Measurements from ENCODE around the gene DNAH2.

DNAH2 gene

GRCh38 chr17:7684851-7685532 lies 32.6 kb upstream of the DNAH2 start:
- no peak for DNase-seq (ENCODE audit: low read depth, low spot score)
- peaks cover 1% of the 10 kb centered on the region for H3K4me1 ChIP-seq (ENCODE audit: insufficient read depth, insufficient read length)
- no peak overlapping the region for H3K9ac ChIP-seq (ENCODE audit: insufficient read length, low read depth)
- TF ChIP-seq SUZ12 (IDR thresholded peaks at IDR 0.05; ENCODE audit: extremely low read depth, insufficient read depth, insufficient read length) = no peak
- TF ChIP-seq ZNF274 (IDR thresholded peaks at IDR 0.05; ENCODE audit: low read depth, low read length) = no peak
- TF ChIP-seq YY1 (IDR thresholded peaks at IDR 0.05; ENCODE audit: insufficient read depth, insufficient read length) = no peak
- peaks cover 23% of the 10 kb centered on the region for H3K36me3 ChIP-seq (ENCODE audit: insufficient read depth, insufficient read length, low read length)
- peak overlapping the region; percentile 89 for H3K4me3 ChIP-seq (ENCODE audit: insufficient read length, low read depth)
- no peaks in the 10 kb centered on the region for H3K9me3 ChIP-seq (ENCODE audit: insufficient read depth, low read length)
- no peaks in the 10 kb centered on the region for H3K27me3 ChIP-seq (ENCODE audit: insufficient read depth, insufficient read length)

DNA sequence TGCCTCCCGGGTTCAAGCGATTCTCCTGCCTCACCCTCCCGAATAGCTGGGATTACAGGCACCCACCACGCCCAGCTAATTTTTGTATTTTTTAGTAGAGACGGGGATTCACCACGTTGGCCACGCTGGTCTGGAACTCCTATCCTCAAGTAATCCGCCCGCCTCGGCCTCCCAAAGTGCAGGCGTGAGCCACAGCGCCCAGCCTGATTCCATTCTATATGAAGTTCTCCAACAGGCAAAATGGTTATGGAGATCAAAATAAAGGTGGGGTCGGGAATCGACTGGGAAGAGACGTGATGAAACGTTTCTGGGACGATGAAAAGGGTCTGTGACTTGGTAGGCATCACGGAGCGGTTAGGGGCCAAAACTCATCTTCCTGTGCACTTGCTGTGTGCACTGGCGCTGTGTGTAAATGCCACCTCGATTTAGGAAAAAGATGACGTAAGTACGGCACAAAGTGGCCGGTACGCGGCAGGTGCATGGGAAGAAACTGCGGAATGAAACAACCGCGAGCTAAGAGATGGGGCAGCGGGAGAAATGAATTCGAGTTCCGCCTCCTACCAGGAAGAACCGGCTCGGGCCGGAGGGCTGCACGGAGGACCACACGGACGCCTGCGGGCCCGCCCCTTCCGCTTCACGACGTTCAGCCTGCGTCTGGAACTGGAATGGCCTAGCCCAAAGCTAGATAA lies 31.9 kb upstream of the DNAH2 start:
- Histone ChIP-seq H3K36me3 (ENCODE audit: insufficient read depth, insufficient read length, low read length) (peaks cover 25% of the 10 kb centered on the region), H3K4me1 (ENCODE audit: insufficient read depth, insufficient read length) (peaks cover 1% of the 10 kb centered on the region), H3K9ac (ENCODE audit: insufficient read length, low read depth) (peak overlapping the region; percentile 94), H3K9me3 (ENCODE audit: insufficient read depth, low read length) (no peaks in the 10 kb centered on the region), H3K4me3 (ENCODE audit: insufficient read length, low read depth) (peak overlapping the region; percentile 89), H3K27me3 (ENCODE audit: insufficient read depth, insufficient read length) (no peaks in the 10 kb centered on the region)
- DNase-seq (ENCODE audit: low read depth, low spot score) = peak; percentile 65
- TF ChIP-seq SUZ12 (IDR thresholded peaks at IDR 0.05; ENCODE audit: extremely low read depth, insufficient read depth, insufficient read length) = no peak
- TF ChIP-seq YY1 (IDR thresholded peaks at IDR 0.05; ENCODE audit: insufficient read depth, insufficient read length) = no peak
- no peak for TF ChIP-seq ZNF274 (IDR thresholded peaks at IDR 0.05; ENCODE audit: low read depth, low read length)

DNA sequence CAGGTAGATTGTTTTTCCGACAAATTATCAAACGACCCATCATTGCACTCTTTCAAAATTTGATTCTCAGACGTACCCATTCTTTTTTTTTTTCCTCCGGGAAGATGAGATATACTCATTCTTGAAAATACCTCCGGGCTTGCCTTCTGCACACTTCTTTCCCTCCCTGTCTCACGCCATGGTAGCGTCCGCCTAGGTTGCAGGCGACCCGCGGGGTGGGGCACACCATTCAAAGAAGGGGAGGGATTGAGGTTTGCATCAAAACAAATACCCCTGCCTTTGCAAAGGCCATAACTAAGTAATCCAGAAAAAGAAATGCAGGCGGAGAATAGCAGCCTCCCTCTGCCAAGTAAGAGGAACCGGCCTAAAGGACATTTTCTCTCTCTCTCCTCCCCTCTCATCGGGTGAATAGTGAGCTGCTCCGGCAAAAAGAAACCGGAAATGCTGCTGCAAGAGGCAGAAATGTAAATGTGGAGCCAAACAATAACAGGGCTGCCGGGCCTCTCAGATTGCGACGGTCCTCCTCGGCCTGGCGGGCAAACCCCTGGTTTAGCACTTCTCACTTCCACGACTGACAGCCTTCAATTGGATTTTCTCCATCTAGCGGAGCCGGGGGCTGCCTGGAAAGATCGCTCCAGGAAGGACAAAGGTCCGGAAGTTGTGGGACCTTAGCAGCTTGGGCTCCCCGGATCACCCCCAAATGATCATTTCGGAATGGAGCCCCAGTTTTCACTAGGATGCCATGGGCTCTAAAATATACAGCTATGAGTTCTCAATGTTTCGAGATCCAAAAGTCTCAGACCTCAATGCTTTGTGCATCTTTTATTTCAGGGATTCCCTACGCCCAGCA lies 31.1 kb upstream of the DNAH2 start:
- H3K9me3 ChIP-seq (ENCODE audit: insufficient read depth, low read length) = no peaks in the 10 kb centered on the region
- TF ChIP-seq ZNF274 (IDR thresholded peaks at IDR 0.05; ENCODE audit: low read depth, low read length) = no peak
- TF ChIP-seq YY1 (IDR thresholded peaks at IDR 0.05; ENCODE audit: insufficient read depth, insufficient read length) = no peak
- TF ChIP-seq SUZ12 (IDR thresholded peaks at IDR 0.05; ENCODE audit: extremely low read depth, insufficient read depth, insufficient read length) = no peak
- peak; percentile 60 for DNase-seq (ENCODE audit: low read depth, low spot score)
- H3K36me3 ChIP-seq (ENCODE audit: insufficient read depth, insufficient read length, low read length) = peaks cover 25% of the 10 kb centered on the region
- H3K4me1 ChIP-seq (ENCODE audit: insufficient read depth, insufficient read length) = peaks cover 1% of the 10 kb centered on the region
- peak overlapping the region; percentile 89 for H3K4me3 ChIP-seq (ENCODE audit: insufficient read length, low read depth)
- peak overlapping the region; percentile 94 for H3K9ac ChIP-seq (ENCODE audit: insufficient read length, low read depth)
- no peaks in the 10 kb centered on the region for H3K27me3 ChIP-seq (ENCODE audit: insufficient read depth, insufficient read length)

DNA sequence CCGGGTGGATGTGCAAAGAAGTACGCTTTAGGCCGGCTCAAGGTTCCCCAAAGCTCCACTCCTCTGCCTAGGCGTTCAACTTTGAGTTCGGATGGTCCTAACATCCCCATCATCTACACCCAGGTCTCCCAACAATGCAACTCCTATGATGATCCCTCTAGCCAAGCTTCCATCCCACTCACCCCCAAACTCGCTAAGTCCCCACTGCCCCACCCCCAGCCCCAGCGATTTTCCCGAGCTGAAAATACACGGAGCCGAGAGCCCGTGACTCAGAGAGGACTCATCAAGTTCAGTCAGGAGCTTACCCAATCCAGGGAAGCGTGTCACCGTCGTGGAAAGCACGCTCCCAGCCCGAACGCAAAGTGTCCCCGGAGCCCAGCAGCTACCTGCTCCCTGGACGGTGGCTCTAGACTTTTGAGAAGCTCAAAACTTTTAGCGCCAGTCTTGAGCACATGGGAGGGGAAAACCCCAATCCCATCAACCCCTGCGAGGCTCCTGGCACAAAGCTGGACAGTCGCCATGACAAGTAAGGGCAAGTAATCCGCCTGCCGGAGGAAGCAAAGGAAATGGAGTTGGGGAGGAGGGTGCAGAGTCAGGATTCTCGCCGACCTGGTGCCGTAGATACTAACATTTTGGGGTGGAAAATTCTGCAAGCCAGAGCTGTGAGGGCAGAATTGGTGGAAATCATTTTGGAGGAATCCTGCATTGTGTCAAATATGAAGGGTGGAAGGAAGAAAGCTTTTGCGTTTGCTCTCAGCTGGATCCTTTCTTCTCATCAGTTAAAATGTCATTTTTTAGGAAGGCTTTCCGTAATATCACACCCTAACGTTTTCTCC lies 30.3 kb upstream of the DNAH2 start, which contains the start of gene TP53:
Gene TP53 (minus strand): TSS at position 419 of the 836 bp plus-strand sequence. CDS start 10,896 bp downstream, outside the sequence.
- peak; percentile 82 for DNase-seq (ENCODE audit: low read depth, low spot score)
- TF ChIP-seq ZNF274 (IDR thresholded peaks at IDR 0.05; ENCODE audit: low read depth, low read length) (no peak), YY1 (IDR thresholded peaks at IDR 0.05; ENCODE audit: insufficient read depth, insufficient read length) (peak; percentile 97)
- peak within 1 kb of the TSS; percentile 94 for H3K9ac ChIP-seq (ENCODE audit: insufficient read length, low read depth)
- no peaks in the 10 kb centered on the region for H3K27me3 ChIP-seq (ENCODE audit: insufficient read depth, insufficient read length)
- H3K4me1 ChIP-seq (ENCODE audit: insufficient read depth, insufficient read length) = peaks cover 1% of the 10 kb centered on the region
- peaks cover 25% of the 10 kb centered on the region for H3K36me3 ChIP-seq (ENCODE audit: insufficient read depth, insufficient read length, low read length)
- no peaks in the 10 kb centered on the region for H3K9me3 ChIP-seq (ENCODE audit: insufficient read depth, low read length)
- peak within 1 kb of the TSS; percentile 89 for H3K4me3 ChIP-seq (ENCODE audit: insufficient read length, low read depth)

DNA sequence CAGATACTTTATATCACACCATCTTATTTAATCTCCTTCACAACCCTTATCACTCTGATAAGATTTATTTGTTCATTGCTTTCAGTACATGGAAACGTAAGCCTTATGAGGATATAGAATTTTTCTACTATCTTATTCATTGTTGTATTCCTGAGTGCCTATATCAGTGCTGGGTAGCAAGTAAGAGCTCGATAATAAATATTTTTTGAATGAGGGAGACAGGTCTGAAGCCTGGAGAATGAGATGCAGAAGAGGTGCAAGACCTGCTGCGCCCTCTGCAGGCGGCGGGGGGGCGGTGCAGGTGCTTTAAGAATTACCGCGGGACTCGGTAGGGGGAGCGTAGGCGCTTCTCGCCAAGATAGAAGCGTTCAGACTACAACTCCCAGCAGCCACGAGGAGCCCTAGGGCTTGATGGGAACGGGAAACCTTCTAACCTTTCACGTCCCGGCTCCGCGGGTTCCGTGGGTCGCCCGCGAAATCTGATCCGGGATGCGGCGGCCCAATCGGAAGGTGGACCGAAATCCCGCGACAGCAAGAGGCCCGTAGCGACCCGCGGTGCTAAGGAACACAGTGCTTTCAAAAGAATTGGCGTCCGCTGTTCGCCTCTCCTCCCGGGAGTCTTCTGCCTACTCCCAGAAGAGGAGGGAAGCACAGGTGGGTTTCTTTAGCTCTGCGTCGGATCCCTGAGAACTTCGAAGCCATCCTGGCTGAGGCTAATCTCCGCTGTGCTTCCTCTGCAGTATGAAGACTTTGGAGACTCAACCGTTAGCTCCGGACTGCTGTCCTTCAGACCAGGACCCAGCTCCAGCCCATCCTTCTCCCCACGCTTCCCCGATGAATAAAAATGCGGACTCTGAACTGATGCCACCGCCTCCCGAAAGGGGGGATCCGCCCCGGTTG lies 29.4 kb upstream of the DNAH2 start, which contains the start of gene WRAP53:
Gene WRAP53 (plus strand): TSS at position 570 of the 900 bp plus-strand sequence. CDS start 172 bp downstream, at position 742.
- peak; percentile 92 for DNase-seq (ENCODE audit: low read depth, low spot score)
- Histone ChIP-seq H3K9me3 (ENCODE audit: insufficient read depth, low read length) (no peaks in the 10 kb centered on the region), H3K9ac (ENCODE audit: insufficient read length, low read depth) (peak within 1 kb of the TSS; percentile 94), H3K4me1 (ENCODE audit: insufficient read depth, insufficient read length) (peaks cover 1% of the 10 kb centered on the region), H3K4me3 (ENCODE audit: insufficient read length, low read depth) (peak within 1 kb of the TSS; percentile 89), H3K27me3 (ENCODE audit: insufficient read depth, insufficient read length) (no peaks in the 10 kb centered on the region), H3K36me3 (ENCODE audit: insufficient read depth, insufficient read length, low read length) (peaks cover 25% of the 10 kb centered on the region)
- TF ChIP-seq ZNF274 (IDR thresholded peaks at IDR 0.05; ENCODE audit: low read depth, low read length) = no peak
- no peak for TF ChIP-seq SUZ12 (IDR thresholded peaks at IDR 0.05; ENCODE audit: extremely low read depth, insufficient read depth, insufficient read length)
- TF ChIP-seq YY1 (IDR thresholded peaks at IDR 0.05; ENCODE audit: insufficient read depth, insufficient read length) = no peak

All from NT2/D1 (cell line).